Measurements from ENCODE around the gene PDE6C. TPM values are rescaled to one million over a fixed set of nuclear protein-coding genes. Genes with fewer than 3 reads are reported as not detected.

PDE6C gene
- total and polyA plus RNA-seq, 3 donors from 2014 or later = 0.09 TPM; not detected in 2

GRCh38 chr10:93701866-93702209 is 89.5 kb downstream of the PDE6C start:
- H3K9me3 ChIP-seq = no peaks in the 10 kb centered on the region
- peak overlapping the region; percentile 63 to 85 for H3K4me3 ChIP-seq
- DNase-seq = peak; percentile 25
- intact Hi-C loops (cut with DNase I; ENCODE audit: low total_unique reads) = loop anchor here (10.0 kb wide), 1 partner anchor 113 kb away; no protein-coding TSS in a partner anchor
- TF ChIP-seq POLR2A (IDR thresholded peaks at IDR 0.05) (no peak), CTCF (IDR thresholded peaks at IDR 0.05) (no peak)
- no peaks in the 10 kb centered on the region for H3K4me1 ChIP-seq
- no peaks in the 10 kb centered on the region for H3K27me3 ChIP-seq
- no peaks in the 10 kb centered on the region for H3K36me3 ChIP-seq (ENCODE audit: low read depth, missing control alignments)
- peak overlapping the region; percentile 81 to 85 for H3K27ac ChIP-seq
- WGBS, 2 donors = 0 to 1% methylated on average over 9 of the region's 9 CpGs

- Histone ChIP-seq H3K4me3 (peak within 1 kb of the TSS; percentile 63 to 85), H3K27me3 (no peaks in the 10 kb centered on the region), H3K4me1 (no peaks in the 10 kb centered on the region), H3K36me3 (ENCODE audit: low read depth, missing control alignments) (no peaks in the 10 kb centered on the region), H3K27ac (peak within 1 kb of the TSS; percentile 81 to 85), H3K9me3 (no peaks in the 10 kb centered on the region)
- peak; percentile 94 for DNase-seq
- intact Hi-C loops (cut with DNase I; ENCODE audit: low total_unique reads) = loop anchor here (10.0 kb wide), 1 partner anchor 112 kb away; no protein-coding TSS in a partner anchor
- TF ChIP-seq CTCF (IDR thresholded peaks at IDR 0.05) (peak; percentile 35 to 61 (median 40)), POLR2A (IDR thresholded peaks at IDR 0.05) (no peak)
- 0% methylated on average over 35 to 52 of the region's 52 CpGs for WGBS, 2 donors
These were observed 90.1 kb downstream of the PDE6C start, which contains the start of gene FRA10AC1 for GRCh38 chr10:93702210-93703001. FRA10AC1 (minus strand) TSS chr10:93702592; CDS start chr10:93700106, 2,486 bp downstream.

- intact Hi-C loops (cut with DNase I; ENCODE audit: low total_unique reads) = loop anchor here (10.0 kb wide), 1 partner anchor 112 kb away; no protein-coding TSS in a partner anchor
- DNase-seq = no peak
- TF ChIP-seq POLR2A (IDR thresholded peaks at IDR 0.05) = no peak
- no peak for TF ChIP-seq CTCF (IDR thresholded peaks at IDR 0.05)
These were observed 90.7 kb downstream of the PDE6C start for GRCh38 chr10:93703066-93703465.

GRCh38 chr10:93703841-93704240 is 91.5 kb downstream of the PDE6C start:
- Histone ChIP-seq H3K4me3 (no peak overlapping the region), H3K27ac (no peak overlapping the region), H3K9me3 (no peaks in the 10 kb centered on the region), H3K4me1 (no peaks in the 10 kb centered on the region), H3K27me3 (no peaks in the 10 kb centered on the region), H3K36me3 (ENCODE audit: low read depth, missing control alignments) (no peaks in the 10 kb centered on the region)
- DNase-seq = no peak
- no peak for TF ChIP-seq CTCF (IDR thresholded peaks at IDR 0.05)
- TF ChIP-seq POLR2A (IDR thresholded peaks at IDR 0.05) = no peak
- intact Hi-C loops (cut with DNase I; ENCODE audit: low total_unique reads) = loop anchor here (10.0 kb wide), 1 partner anchor 111 kb away; no protein-coding TSS in a partner anchor
- 47 to 61% methylated on average over 1 of the region's 1 CpG for WGBS, 2 donors

More at GRCh38 chr10:93703066-93703465, 90.7 kb downstream of the PDE6C start:
- H3K4me3 ChIP-seq = peak overlapping the region; percentile 63 to 85
- H3K4me1 ChIP-seq = no peaks in the 10 kb centered on the region
- 1% methylated on average over 12 of the region's 12 CpGs for WGBS, 2 donors
- H3K9me3 ChIP-seq = no peaks in the 10 kb centered on the region
- no peaks in the 10 kb centered on the region for H3K27me3 ChIP-seq
- H3K36me3 ChIP-seq (ENCODE audit: low read depth, missing control alignments) = no peaks in the 10 kb centered on the region
- H3K27ac ChIP-seq = peak overlapping the region; percentile 81 to 85
